ENCODE measurements around the gene FNDC10.
"Not testable (repeated sequence)": the region's sequence is repeated elsewhere in the genome, so short reads cannot be mapped to it uniquely, and the experiment has no call there.

FNDC10 gene

GRCh38 chr1:1599935-1600860 is at the start of gene FNDC10:
FNDC10 (minus strand) TSS chr1:1600135; CDS start chr1:1600015, 120 bp downstream.
- no peak for DNase-seq

- DNase-seq: not testable (repeated sequence)
Observed at GRCh38 chr1:1648265-1648664, 48.3 kb upstream of the FNDC10 start.

GRCh38 chr1:1647567-1648241 is 47.8 kb upstream of the FNDC10 start:
- DNase-seq: not testable (repeated sequence)

- not testable (repeated sequence) for DNase-seq
Observed at GRCh38 chr1:1646326-1646725, 46.4 kb upstream of the FNDC10 start.

GRCh38 chr1:1640711-1641461 is 41.0 kb upstream of the FNDC10 start:
- not testable (repeated sequence) for DNase-seq

- not testable (repeated sequence) for DNase-seq
Observed at GRCh38 chr1:1640081-1640480, 40.1 kb upstream of the FNDC10 start.

GRCh38 chr1:1639368-1639767 is 39.4 kb upstream of the FNDC10 start:
- DNase-seq: not testable (repeated sequence)

- DNase-seq: not testable (repeated sequence)
Observed at GRCh38 chr1:1638528-1638927, 38.6 kb upstream of the FNDC10 start.

GRCh38 chr1:1637479-1637875 is 37.5 kb upstream of the FNDC10 start:
- DNase-seq: not testable (repeated sequence)

GRCh38 chr1:1636621-1637478 is 36.9 kb upstream of the FNDC10 start:
- DNase-seq: not testable (repeated sequence)

GRCh38 chr1:1634613-1635012 is 34.7 kb upstream of the FNDC10 start:
- DNase-seq: not testable (repeated sequence)

GRCh38 chr1:1633409-1633808 is 33.5 kb upstream of the FNDC10 start:
- not testable (repeated sequence) for DNase-seq

- DNase-seq: peak; percentile 79
Observed at GRCh38 chr1:1631782-1632420, 32.0 kb upstream of the FNDC10 start, which contains the start of gene MMP23B. MMP23B (plus strand) TSS chr1:1632173; CDS start chr1:1632219, 46 bp downstream.

- peak; percentile 92 for DNase-seq
Observed at GRCh38 chr1:1630965-1631781, 31.2 kb upstream of the FNDC10 start.

GRCh38 chr1:1630191-1630964 is 30.4 kb upstream of the FNDC10 start:
- peak; percentile 92 for DNase-seq

- DNase-seq: no peak
Observed at GRCh38 chr1:1629430-1630190, 29.7 kb upstream of the FNDC10 start.

GRCh38 chr1:1628754-1629429 is 29.0 kb upstream of the FNDC10 start:
- peak; percentile 54 for DNase-seq
